Pancreas (tissue), 10 donors: ENCODE measurements around the gene RNF182. TPM values are rescaled to one million over a fixed set of nuclear protein-coding genes. Genes with fewer than 3 reads are reported as not detected.

Experiments used
- ATAC-seq, 4 donors: fragments of 200-7000 bp; cut with Tn5 transposase; one replicate each; pipeline versions ENCODE4 v1.8.0 to v1.9.1; 2020; ENCODE audit warnings: mild to moderate bottlenecking in 4 of 4, moderate library complexity in 4 of 4
- DNase-seq, 6 donors: peaks; one replicate each; pipeline ENCODE4 v3.0.0-alpha.2; 2020
- FAIRE-seq: peaks from 2 replicates; lab custom pipeline; 2012; peaks lifted over from hg19 to GRCh38; lab: Jason Lieb, UNC
- H3K27ac ChIP-seq, 4 donors: fragments of 200-600 bp; sonication (generic); 1 replicate in 3 of 4; 2 replicates in 1 of 4; pipeline versions ENCODE4 v1.5.0 to v1.8.0; 2020
- H3K27me3 ChIP-seq, 4 donors: fragments of 200-600 bp; one replicate each; pipeline ENCODE4 v1.8.0; 2021
- H3K36me3 ChIP-seq, 3 donors: fragments of 200-600 bp; sonication (generic) in 1 of 3; one replicate each; pipeline versions ENCODE4 v1.5.0 to v1.8.0; 2020 to 2021
- H3K4me1 ChIP-seq, 3 donors: fragments of 200-600 bp; one replicate each; pipeline ENCODE4 v1.8.0; 2021
- H3K4me3 ChIP-seq, 4 donors: fragments of 200-600 bp; sonication (generic) in 2 of 4; one replicate each; pipeline versions ENCODE4 v1.5.0 to v1.8.0; 2020 to 2021
- H3K9me3 ChIP-seq, 4 donors: fragments of 200-600 bp; one replicate each; pipeline ENCODE4 v1.8.0; 2021
- WGBS, 2 donors: extraction: QIAGEN DNeasy Blood & Tissue Kit; methylation state at CpG; one replicate each; pipeline ENCODE4 v1.1.7; 2013; 5-methylcytosine and 5-hydroxymethylcytosine counted together
- intact Hi-C, 3 donors: fragments of 100-400 bp; cut with DNase I; formaldehyde crosslinking; loops; one replicate each; pipeline versions ENCODE4 v1.11.1 to v1.14.2; 2022
- polyA plus RNA-seq, 2 donors: library from polyadenylated mRNA; stranded (reverse); fragments of 200-250 nt; gene quantifications; one replicate each; pipeline ENCODE4 v1.2.3, GENCODE V29; 2013
- total RNA-seq, 6 donors: library from RNA; stranded (reverse); fragmentation: NEBNext Ultra II Directional in 4 of 6; extraction: Animal tissue kit (Norgen Biotek cat#: 25700) in 4 of 6; gene quantifications; one replicate each; pipeline versions ENCODE4 v1.2.1 to v1.2.4, GENCODE V29; 2021 to 2023
- TF ChIP-seq, protein P1 (sequence below), 4 donors: fragments of 200-600 bp; sonication (generic) in 3 of 4; IDR thresholded peaks; one replicate each; pipeline versions ENCODE4 v1.5.0 to v1.8.0; 2021; ENCODE audit warnings: antibody characterized with exemption in 4 of 4
- donor health status: healthy with polysubstance abuse.
- donor health status: DM: no; HTN: no; CAD: no; lungs with moderate emphysema.
- donor health status: DM: no; HTN: no; CAD: no.
- donor health status: control.
- donor health status: control.
- donor health status: Bipolar disorder and iron deficiency.
- donor health status: DM: yes; HTN: yes; CAD: no.
- donor health status: DM: no; HTN: no; CAD: no.
- donor health status: DM: no; HTN: no; CAD: no.
- donor health status: DM: yes; HTN: yes; CAD: no.

RNF182 gene
- total and polyA plus RNA-seq, 8 donors = 0.34 to 2.2 (median 0.77) TPM

DNA sequence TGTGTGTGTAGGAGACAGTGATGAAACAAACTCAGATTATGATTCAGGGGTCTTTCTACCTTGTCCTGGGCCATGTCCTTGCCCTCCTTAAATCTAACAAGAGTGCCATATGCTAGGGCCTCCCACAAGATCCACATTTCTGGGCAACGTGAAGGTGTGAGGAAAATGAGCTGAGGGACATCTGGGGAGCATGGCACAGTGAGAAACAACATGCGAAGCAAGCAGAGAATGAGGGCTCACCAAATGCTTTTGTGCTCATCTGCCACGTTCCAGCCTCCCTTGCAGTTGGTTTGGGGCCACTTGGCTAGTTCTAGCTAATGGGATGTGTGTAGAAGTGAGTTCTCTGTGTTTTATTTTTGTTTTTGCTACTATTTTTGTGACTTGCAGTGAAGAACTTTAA is 21.4 kb upstream of the RNF182 start:
- TF ChIP-seq, protein P1, sequence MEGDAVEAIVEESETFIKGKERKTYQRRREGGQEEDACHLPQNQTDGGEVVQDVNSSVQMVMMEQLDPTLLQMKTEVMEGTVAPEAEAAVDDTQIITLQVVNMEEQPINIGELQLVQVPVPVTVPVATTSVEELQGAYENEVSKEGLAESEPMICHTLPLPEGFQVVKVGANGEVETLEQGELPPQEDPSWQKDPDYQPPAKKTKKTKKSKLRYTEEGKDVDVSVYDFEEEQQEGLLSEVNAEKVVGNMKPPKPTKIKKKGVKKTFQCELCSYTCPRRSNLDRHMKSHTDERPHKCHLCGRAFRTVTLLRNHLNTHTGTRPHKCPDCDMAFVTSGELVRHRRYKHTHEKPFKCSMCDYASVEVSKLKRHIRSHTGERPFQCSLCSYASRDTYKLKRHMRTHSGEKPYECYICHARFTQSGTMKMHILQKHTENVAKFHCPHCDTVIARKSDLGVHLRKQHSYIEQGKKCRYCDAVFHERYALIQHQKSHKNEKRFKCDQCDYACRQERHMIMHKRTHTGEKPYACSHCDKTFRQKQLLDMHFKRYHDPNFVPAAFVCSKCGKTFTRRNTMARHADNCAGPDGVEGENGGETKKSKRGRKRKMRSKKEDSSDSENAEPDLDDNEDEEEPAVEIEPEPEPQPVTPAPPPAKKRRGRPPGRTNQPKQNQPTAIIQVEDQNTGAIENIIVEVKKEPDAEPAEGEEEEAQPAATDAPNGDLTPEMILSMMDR (IDR thresholded peaks at IDR 0.05) = no peak
- H3K36me3 ChIP-seq = no peaks in the 10 kb centered on the region
- WGBS, 2 donors = 60 to 66% methylated on average over 3 of the region's 3 CpGs
- no peaks in the 10 kb centered on the region for H3K9me3 ChIP-seq
- ATAC-seq = no peak
- H3K4me1 ChIP-seq = no peaks in the 10 kb centered on the region
- peaks cover 0 to 4% (median 0%) of the 10 kb centered on the region in 4 donors for H3K27me3 ChIP-seq
- H3K4me3 ChIP-seq = no peak overlapping the region
- intact Hi-C loops = loop anchor here in 1 of 3 donors (10.0 kb wide), 1 partner anchor 161 kb away; no protein-coding TSS in a partner anchor
- no peak for FAIRE-seq
- no peak for DNase-seq
- H3K27ac ChIP-seq = no peak overlapping the region

DNA sequence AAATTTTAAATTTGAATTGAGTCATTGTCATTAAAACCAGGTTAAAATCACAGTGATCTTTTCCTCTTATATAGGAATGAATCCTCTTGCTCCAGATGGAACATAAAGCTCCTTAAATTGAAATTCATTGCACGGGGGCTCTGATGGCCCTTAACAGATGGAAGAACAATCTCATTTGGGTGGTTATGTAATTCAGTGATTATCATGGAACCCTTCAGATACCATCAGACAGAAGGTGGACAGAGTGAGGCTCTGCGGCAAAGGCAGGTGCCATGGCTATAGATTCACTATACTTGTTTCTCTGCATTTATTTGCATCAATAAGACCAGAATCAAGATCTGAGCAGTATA is 17.8 kb upstream of the RNF182 start:
- no peaks in the 10 kb centered on the region for H3K9me3 ChIP-seq
- no peak for FAIRE-seq
- 53 to 69% methylated on average over 2 of the region's 2 CpGs for WGBS, 2 donors
- ATAC-seq = no peak
- no peaks in the 10 kb centered on the region for H3K4me1 ChIP-seq
- TF ChIP-seq, protein P1 (IDR thresholded peaks at IDR 0.05) = no peak
- no peak for DNase-seq
- peaks cover 0 to 4% (median 0%) of the 10 kb centered on the region in 4 donors for H3K27me3 ChIP-seq
- H3K4me3 ChIP-seq = no peak overlapping the region
- H3K36me3 ChIP-seq = no peaks in the 10 kb centered on the region
- intact Hi-C loops = loop anchor here in 2 of 3 donors (5.0 to 10.0 kb wide), 2 partner anchors 158 to 235 kb away; no protein-coding TSS in a partner anchor
- H3K27ac ChIP-seq = no peak overlapping the region

DNA sequence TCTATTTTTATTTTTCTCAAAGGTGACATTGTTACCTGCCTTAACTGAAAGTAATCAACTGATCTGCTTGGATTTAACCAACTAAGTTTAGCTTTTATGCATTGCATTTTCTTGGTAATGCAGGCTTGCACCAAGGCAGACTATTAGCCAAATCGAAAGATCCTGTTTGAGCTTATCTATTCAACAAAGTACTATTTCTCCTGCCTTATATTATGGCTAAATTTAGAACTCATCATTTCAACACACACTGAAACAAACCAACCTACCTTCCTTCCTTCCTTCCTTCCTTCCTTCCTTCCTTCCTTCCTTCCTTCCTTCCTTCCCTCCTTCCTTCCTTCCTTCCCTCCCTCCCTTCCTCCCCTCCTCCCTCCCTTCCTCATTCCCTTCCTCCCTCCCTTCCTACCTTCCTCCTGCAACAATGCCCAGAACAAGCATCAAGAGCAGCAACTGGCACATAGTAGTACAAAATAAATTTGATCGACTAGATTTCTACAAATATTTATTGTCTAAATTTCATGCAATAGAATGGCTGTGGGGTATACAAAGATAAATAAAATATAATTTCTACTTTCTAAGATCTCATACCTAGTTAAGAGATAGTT is 17.0 kb upstream of the RNF182 start:
- no peaks in the 10 kb centered on the region for H3K4me1 ChIP-seq
- no peak overlapping the region for H3K4me3 ChIP-seq
- no peaks in the 10 kb centered on the region for H3K36me3 ChIP-seq
- intact Hi-C loops = loop anchor here in 2 of 3 donors (5.0 to 10.0 kb wide), 2 partner anchors 157 to 235 kb away; no protein-coding TSS in a partner anchor
- 46 to 62% methylated on average over 2 of the region's 2 CpGs for WGBS, 2 donors
- TF ChIP-seq, protein P1 (IDR thresholded peaks at IDR 0.05) = no peak
- H3K27ac ChIP-seq = no peak overlapping the region
- no peaks in the 10 kb centered on the region for H3K9me3 ChIP-seq
- H3K27me3 ChIP-seq = peaks cover 0 to 4% (median 0%) of the 10 kb centered on the region in 4 donors
- no peak for ATAC-seq
- no peak for DNase-seq
- FAIRE-seq = no peak

- intact Hi-C loops = loop anchor here in 2 of 3 donors (5.0 to 10.0 kb wide), 2 partner anchors 156 to 233 kb away; no protein-coding TSS in a partner anchor
- H3K36me3 ChIP-seq = no peaks in the 10 kb centered on the region
- FAIRE-seq (peak; percentile 60), DNase-seq (peak in 4 of 6 donors; percentile 14 to 44 (median 29)), ATAC-seq (peak; percentile 58 to 94 (median 92))
- H3K27me3 ChIP-seq = peaks cover 0 to 5% (median 2%) of the 10 kb centered on the region in 4 donors
- no peak overlapping the region for H3K27ac ChIP-seq
- TF ChIP-seq, protein P1 (IDR thresholded peaks at IDR 0.05) = peak; percentile 30 to 60 (median 60)
- H3K4me3 ChIP-seq = no peak overlapping the region
- WGBS, 2 donors = 2 to 4% methylated on average over 3 of the region's 3 CpGs
- no peaks in the 10 kb centered on the region for H3K4me1 ChIP-seq
- H3K9me3 ChIP-seq = no peaks in the 10 kb centered on the region
Observed at GRCh38 chr6:13908955-13909381, 15.8 kb upstream of the RNF182 start.

DNA sequence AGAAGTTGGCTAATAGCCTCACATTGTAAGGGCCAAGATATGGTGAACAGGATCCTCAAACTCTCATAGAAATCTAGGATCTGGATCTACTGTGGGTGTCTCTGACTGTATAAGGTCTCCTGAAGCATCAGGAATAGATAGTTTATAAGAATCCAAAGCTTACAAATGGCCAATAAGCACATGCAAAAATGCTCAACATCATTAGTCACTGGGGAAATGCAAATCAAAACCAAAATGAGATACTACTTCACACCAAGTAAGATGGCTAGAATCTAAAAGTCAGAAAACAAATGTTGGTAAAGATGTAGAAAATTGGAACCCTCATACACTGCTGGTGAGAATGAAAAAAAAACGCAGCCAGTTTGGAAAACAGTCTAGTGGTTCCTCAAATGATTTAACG is 14.3 kb upstream of the RNF182 start:
- intact Hi-C loops = loop anchor here in 1 of 3 donors (5.0 kb wide), 1 partner anchor 137 kb away; no protein-coding TSS in a partner anchor
- TF ChIP-seq, protein P1 (IDR thresholded peaks at IDR 0.05) = no peak
- Histone ChIP-seq H3K27ac (no peak overlapping the region), H3K27me3 (peaks cover 0 to 5% (median 0%) of the 10 kb centered on the region in 4 donors), H3K36me3 (no peaks in the 10 kb centered on the region), H3K9me3 (no peaks in the 10 kb centered on the region), H3K4me1 (no peaks in the 10 kb centered on the region), H3K4me3 (no peak overlapping the region)
- no peak for DNase-seq
- no peak for ATAC-seq
- no peak for FAIRE-seq
- 76 to 82% methylated on average over 2 of the region's 2 CpGs for WGBS, 2 donors
